Measurements from ENCODE around the gene NOL7. TPM values are rescaled to one million over a fixed set of nuclear protein-coding genes. Genes with fewer than 3 reads are reported as not detected.

The NOL7 gene
- total and polyA plus RNA-seq, 2 of the 13 experiments (the other 11 are each of a cell fraction or from before 2014, with no cell fraction given), result 37.8 to 186 TPM

DNA sequence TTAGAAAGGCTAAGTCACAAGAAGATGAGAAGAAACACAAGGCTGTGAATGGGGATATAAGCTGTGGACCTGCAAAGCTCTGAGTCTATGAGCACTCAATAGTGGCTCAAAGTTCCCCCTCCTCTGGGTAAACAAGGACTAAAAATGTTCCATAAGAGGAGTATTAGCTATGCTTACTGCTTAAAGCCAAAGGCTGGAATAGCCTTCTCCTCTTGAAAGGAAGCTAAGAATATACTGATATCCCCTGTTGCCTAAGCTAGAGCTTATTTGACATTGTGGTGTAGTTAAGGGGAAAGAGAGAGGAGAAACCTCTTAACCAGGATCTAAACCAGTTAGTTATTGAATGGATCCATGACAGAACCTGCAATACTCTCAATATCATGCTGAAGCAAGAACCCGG, 45.8 kb downstream of the NOL7 start (continued):
- TF ChIP-seq, protein P1, sequence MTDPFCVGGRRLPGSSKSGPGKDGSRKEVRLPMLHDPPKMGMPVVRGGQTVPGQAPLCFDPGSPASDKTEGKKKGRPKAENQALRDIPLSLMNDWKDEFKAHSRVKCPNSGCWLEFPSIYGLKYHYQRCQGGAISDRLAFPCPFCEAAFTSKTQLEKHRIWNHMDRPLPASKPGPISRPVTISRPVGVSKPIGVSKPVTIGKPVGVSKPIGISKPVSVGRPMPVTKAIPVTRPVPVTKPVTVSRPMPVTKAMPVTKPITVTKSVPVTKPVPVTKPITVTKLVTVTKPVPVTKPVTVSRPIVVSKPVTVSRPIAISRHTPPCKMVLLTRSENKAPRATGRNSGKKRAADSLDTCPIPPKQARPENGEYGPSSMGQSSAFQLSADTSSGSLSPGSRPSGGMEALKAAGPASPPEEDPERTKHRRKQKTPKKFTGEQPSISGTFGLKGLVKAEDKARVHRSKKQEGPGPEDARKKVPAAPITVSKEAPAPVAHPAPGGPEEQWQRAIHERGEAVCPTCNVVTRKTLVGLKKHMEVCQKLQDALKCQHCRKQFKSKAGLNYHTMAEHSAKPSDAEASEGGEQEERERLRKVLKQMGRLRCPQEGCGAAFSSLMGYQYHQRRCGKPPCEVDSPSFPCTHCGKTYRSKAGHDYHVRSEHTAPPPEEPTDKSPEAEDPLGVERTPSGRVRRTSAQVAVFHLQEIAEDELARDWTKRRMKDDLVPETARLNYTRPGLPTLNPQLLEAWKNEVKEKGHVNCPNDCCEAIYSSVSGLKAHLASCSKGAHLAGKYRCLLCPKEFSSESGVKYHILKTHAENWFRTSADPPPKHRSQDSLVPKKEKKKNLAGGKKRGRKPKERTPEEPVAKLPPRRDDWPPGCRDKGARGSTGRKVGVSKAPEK (CRISPR knock-in tag; IDR thresholded peaks at IDR 0.05; ENCODE audit: borderline replicate concordance), result peak; percentile 38; the same call in 1 of the 2 replicates
- TF ChIP-seq ASH2L (IDR thresholded peaks at IDR 0.05; ENCODE audit: insufficient read length, low read depth, low read length) (peak; percentile 28), ZNF12 (CRISPR knock-in tag; IDR thresholded peaks at IDR 0.05) (0 out of 2 replicates have a peak, but pooled peaks have one; percentile 69), KAT8 (CRISPR knock-in tag; IDR thresholded peaks at IDR 0.05) (0 out of 2 replicates have a peak, but pooled peaks have one; percentile 33), EP300 (IDR thresholded peaks at IDR 0.05; ENCODE audit: low read depth in 2 of 2, low read length in 2 of 2) (0 out of 4 replicates have a peak, but pooled peaks of 1 of the 2 experiments have one; percentile 23), EP300 (CRISPR knock-in tag; IDR thresholded peaks at IDR 0.05; ENCODE audit: borderline replicate concordance) (no peak), ZNF644 (CRISPR knock-in tag; IDR thresholded peaks at IDR 0.05; ENCODE audit: low read depth) (0 out of 2 replicates have a peak, but pooled peaks have one; percentile 22), FOXA3 (CRISPR knock-in tag; IDR thresholded peaks at IDR 0.05) (peak; percentile 97), PITX1 (CRISPR knock-in tag; IDR thresholded peaks at IDR 0.05) (peak; percentile 64)
- TF ChIP-seq, protein P2, sequence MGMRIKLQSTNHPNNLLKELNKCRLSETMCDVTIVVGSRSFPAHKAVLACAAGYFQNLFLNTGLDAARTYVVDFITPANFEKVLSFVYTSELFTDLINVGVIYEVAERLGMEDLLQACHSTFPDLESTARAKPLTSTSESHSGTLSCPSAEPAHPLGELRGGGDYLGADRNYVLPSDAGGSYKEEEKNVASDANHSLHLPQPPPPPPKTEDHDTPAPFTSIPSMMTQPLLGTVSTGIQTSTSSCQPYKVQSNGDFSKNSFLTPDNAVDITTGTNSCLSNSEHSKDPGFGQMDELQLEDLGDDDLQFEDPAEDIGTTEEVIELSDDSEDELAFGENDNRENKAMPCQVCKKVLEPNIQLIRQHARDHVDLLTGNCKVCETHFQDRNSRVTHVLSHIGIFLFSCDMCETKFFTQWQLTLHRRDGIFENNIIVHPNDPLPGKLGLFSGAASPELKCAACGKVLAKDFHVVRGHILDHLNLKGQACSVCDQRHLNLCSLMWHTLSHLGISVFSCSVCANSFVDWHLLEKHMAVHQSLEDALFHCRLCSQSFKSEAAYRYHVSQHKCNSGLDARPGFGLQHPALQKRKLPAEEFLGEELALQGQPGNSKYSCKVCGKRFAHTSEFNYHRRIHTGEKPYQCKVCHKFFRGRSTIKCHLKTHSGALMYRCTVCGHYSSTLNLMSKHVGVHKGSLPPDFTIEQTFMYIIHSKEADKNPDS (CRISPR knock-in tag; IDR thresholded peaks at IDR 0.05), result peak; percentile 81; the same call in 1 of the 2 replicates
- TF ChIP-seq, protein P3, sequence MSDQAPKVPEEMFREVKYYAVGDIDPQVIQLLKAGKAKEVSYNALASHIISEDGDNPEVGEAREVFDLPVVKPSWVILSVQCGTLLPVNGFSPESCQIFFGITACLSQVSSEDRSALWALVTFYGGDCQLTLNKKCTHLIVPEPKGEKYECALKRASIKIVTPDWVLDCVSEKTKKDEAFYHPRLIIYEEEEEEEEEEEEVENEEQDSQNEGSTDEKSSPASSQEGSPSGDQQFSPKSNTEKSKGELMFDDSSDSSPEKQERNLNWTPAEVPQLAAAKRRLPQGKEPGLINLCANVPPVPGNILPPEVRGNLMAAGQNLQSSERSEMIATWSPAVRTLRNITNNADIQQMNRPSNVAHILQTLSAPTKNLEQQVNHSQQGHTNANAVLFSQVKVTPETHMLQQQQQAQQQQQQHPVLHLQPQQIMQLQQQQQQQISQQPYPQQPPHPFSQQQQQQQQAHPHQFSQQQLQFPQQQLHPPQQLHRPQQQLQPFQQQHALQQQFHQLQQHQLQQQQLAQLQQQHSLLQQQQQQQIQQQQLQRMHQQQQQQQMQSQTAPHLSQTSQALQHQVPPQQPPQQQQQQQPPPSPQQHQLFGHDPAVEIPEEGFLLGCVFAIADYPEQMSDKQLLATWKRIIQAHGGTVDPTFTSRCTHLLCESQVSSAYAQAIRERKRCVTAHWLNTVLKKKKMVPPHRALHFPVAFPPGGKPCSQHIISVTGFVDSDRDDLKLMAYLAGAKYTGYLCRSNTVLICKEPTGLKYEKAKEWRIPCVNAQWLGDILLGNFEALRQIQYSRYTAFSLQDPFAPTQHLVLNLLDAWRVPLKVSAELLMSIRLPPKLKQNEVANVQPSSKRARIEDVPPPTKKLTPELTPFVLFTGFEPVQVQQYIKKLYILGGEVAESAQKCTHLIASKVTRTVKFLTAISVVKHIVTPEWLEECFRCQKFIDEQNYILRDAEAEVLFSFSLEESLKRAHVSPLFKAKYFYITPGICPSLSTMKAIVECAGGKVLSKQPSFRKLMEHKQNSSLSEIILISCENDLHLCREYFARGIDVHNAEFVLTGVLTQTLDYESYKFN (CRISPR knock-in tag; conservative IDR thresholded peaks at IDR 0.05), result peak; percentile 47
